NCI-H2196 (cell line): ENCODE measurements around the gene SHQ1.

Experiments
- DNase-seq: peaks from one replicate; lab custom pipeline; 2025; ENCODE audit not compliant: unreplicated experiment; lab: John Stamatoyannopoulos, UW

SHQ1 gene

DNA sequence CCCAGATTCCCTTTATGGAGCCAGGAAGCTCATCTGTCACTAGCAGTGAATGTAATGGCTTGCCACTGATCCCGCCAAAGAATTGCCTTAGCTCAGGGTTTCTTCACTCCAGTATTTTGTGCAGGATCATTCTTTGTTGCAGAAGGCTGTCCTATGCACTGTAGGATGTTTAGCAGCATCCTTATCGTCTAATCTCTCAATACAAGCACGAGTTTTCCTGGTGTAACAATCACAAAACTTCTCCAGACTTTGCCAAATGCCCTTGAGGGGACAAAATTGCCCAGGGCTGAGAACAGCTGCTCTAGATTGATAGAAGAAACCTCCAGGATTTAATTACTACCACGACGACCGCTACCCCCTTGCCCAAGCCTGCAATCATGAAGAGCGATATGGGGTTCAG, 6.8 kb upstream of the SHQ1 start:
- no peak for DNase-seq

- DNase-seq: no peak
These were observed 447 bp upstream of the SHQ1 start for GRCh38 chr3:72848703-72849081.

GRCh38 chr3:72847282-72847681, 963 bp downstream of the SHQ1 start:
- no peak for DNase-seq

GRCh38 chr3:72846166-72846565, 2.1 kb downstream of the SHQ1 start:
- DNase-seq: no peak

GRCh38 chr3:72844436-72844993, 3.7 kb downstream of the SHQ1 start:
- no peak for DNase-seq

DNA sequence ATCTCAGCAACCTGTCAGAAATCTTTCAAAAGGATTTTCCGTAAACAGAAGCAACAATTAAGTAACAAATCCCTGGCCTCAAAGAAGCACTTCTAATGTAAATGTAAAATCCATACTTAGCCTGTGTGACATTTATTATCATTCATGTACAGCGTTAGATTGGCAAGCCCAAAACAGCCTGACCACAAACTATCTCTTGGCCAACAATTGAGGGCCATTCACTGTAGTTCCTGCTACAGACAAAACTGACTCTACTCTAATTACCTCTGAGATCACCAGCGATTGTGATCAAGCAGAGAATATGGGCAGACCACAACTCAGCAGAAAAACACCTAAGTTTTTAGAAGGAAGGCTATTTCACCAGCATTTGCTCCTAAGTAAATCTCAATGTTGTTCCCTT, 9.2 kb downstream of the SHQ1 start:
- peak; percentile 29 for DNase-seq

GRCh38 chr3:72836923-72837322, 11.3 kb downstream of the SHQ1 start:
- peak; percentile 22 for DNase-seq

GRCh38 chr3:72836416-72836815, 11.8 kb downstream of the SHQ1 start:
- DNase-seq: no peak

GRCh38 chr3:72830452-72831223, 17.6 kb downstream of the SHQ1 start:
- DNase-seq: no peak

GRCh38 chr3:72829701-72830100, 18.5 kb downstream of the SHQ1 start:
- DNase-seq: no peak

DNA sequence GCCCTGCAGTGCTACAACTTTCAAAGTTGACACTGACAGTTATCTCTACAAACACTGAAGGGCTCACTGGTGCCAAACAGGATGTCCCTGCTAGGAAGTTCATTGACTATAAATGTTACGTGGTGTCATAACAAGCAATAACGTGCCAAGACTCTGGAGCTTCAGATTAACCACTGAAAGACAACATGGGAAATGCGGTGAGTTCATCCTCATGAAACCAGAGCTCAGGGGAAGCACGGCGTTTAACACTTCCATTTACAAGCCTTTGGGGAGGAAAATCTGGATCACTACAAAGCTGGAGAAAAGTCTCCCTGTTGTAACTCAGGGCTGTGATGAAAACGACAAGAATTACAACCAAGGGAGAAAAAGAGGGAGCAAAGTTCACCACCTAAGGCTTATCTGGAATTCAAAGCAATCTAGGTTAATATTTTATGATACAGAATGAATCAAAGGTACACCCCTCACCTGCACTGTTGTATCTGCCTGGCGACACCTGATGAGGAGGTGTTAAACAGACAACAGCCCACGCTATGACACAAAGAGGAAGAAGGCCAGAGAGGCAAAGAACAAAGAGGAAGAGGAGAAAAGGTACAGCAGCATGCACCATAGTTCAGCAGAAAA, 27.0 kb downstream of the SHQ1 start:
- peak; percentile 46 for DNase-seq

GRCh38 chr3:72820415-72820814, 27.8 kb downstream of the SHQ1 start:
- DNase-seq: peak; percentile 24

DNA sequence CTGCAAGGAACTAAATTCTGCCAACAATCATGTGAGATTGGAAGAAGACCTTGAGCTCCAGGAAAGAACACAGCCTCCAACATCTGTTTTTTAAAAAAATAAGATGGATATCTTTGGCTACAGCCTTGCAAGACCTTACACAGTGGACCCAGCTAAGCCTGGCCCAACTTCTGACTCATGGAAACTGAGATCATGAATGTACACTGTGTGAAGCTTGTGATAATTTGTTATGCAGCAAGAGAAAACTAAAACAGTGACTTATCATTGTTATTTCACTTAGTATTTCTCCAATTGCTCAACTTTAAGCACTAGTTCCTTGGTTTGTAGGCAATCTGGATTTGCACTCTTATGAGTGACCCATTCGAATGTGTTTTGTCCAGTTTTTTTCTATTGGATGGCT, 29.3 kb downstream of the SHQ1 start:
- no peak for DNase-seq

DNA sequence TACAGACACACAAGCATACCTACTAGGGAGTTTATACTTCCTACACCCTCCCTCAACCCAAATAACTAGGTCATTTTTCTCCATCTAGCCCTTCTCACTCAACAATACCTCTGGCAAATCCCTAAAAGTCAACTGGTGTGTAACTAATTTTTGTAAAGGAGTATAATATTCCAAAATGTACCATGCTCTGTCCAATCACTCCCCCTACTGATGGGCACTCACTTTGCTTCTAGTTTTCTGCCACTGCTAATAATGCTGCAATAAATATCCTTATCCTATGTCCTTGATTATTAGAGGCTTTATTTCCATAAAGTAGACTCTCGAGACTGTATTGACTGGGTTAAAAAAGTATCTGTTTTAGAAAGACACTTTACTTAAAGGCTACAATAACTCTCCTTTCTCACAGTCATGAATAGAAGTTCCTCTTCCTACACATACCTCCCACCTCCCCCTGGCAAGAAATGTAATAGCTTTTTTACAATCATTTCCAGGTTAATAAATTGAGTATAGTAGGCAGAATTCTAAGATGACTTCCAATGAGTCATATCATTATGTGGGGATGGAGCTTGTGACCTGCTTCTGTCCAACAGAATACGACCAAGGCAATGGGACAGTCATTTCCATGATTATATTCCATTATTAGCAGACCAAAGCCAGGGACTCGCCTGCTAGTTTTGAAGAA, 30.0 kb downstream of the SHQ1 start:
- no peak for DNase-seq

DNA sequence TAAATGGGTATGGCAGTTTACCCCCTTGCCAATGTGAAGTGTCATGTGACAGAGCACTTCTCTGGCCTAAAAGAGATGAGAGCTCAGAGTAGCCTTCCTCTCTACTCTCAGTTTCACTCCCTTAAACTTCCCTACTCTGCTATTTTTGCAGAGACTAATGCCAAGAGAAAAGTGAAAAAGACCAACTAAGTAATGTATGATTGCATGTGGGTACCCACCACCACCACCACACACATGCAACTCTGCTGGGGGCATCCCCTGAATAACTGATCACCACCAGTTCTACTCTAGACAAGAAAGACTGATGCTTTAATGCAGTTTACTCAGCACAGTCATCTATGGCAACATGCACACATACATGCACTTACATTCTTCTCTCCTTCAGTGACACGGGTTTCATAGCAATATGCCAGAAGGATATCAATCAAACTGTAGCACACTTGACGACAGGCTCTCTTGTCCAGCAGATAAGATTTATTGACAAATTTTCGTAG, 31.3 kb downstream of the SHQ1 start:
- no peak for DNase-seq

GRCh38 chr3:72814308-72814707, 33.9 kb downstream of the SHQ1 start:
- DNase-seq: no peak

DNA sequence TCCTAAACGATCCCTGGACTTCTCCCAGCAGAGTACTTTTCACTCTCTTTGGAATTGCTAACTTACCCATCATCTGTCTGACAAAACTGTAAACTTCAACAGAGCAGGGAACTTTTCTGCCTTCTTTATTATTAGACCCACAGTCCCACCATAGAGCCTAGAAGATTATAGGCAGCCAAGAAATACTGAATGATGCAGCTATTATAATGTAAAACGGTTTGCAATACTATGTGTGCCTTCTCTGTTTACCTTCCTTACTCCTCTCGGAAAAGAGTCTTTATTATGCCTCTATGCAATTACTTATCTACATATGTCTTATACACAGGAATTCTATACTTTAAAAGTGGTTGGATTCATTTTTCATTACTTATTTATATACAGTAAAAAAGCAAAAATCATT, 36.0 kb downstream of the SHQ1 start:
- DNase-seq: no peak

- DNase-seq: no peak
These were observed 36.7 kb downstream of the SHQ1 start for GRCh38 chr3:72811571-72811970.

DNA sequence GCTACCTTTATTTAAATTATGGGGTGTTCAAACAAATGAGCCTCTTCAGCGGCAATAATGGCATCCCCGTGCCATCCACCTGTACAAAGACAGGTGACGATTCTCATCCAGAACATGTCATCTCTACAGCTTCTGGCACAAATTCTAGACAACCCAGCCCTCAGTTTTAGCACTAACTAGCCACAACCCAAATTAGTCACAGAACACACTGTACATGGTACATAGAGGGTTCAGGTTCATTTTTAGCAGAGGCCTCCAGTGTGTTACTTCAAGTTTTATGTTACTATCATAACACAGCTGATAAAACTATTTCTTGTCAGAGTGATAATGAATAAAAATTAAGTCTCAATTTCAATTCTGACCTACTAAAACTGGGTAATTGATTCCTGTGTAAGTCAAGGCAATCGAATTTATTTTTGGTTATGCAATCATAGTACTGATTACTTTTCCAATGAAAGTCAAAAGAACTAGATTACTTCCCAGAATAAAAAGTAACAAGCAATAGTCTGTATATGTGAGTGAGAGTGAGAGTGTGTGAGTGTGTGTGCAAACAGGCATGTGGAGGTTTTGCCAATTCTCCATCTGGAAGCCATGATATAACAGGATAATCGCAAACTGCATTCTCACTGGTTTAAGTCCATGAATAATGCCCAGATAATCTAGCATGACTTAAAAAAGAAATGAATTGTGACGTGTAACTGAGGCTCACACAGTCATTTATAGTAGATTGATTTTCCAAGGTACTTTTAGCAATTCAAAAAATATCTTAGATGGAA, 37.4 kb downstream of the SHQ1 start:
- DNase-seq: no peak

DNA sequence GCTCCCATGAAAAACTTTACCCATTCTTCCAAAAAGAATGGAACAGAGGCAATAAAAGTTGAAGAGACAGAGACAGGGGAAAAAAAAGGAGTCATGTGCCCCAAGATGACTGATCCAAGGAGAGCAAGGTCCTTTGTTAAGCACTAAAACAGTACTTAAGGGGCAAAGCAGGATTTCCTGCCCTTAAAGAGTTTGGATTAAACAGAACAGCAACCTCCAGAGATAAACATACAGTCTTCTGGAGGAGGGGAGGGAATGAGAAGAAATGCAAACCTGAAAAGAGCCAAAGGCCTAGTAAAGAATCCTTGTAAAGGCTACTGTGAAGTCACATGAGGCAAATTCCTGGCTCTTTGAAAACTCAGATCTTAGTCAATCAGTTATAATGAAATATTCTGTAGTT, 38.2 kb downstream of the SHQ1 start:
- DNase-seq: no peak

DNA sequence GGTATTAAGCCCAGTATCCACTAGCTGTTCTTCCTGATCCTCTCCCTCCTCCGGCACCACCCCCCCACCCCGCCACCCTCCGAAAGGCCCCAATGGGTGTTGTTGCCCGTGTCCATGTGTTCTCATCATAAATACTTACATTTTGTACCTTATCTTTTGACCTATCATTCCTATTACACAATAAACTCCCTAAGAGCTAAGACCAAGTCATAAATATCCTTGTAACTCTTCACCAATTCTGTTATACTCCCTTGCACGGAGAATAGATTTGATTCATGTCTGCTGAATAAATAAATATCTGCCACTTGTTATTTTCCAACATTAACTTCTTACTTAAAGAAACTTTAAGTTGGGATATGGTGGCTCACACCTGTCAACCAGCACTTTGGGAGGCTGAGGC, 43.9 kb downstream of the SHQ1 start:
- DNase-seq: no peak
